Inflammatory macrophage (primary cell): ENCODE results near the gene PACRG.

Experiments used
- DNase-seq, 2 donors: peaks; one replicate each; pipeline ENCODE4 v3.0.0-alpha.2; 2020 to 2022

The PACRG gene

DNA sequence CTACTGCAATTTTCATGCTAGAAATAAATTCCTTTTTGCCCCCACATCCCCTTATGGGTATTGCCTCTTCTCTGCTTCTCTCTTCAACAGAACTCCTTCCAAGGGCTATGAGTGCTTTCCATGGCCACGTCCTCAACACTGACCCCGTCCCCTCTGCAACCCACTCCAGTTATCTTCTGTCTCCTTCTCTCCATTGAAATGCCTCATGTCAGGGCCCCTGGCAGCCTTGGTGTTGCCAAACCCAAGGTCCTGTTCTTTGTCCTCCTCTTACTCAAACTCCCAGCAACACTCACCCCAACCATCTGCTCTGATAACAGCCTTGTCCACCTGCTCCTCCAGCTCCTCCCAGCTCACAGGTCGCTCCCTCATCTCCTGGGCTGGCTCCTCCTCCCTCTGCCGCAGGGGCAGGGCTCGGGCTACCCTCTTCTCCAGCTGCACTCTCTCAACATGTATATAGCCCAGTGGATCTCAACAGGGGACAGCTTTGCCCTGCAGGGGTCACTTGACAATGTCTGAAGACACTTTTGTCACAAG lies 490.7 kb downstream of the PACRG start:
- no peak for DNase-seq

DNA sequence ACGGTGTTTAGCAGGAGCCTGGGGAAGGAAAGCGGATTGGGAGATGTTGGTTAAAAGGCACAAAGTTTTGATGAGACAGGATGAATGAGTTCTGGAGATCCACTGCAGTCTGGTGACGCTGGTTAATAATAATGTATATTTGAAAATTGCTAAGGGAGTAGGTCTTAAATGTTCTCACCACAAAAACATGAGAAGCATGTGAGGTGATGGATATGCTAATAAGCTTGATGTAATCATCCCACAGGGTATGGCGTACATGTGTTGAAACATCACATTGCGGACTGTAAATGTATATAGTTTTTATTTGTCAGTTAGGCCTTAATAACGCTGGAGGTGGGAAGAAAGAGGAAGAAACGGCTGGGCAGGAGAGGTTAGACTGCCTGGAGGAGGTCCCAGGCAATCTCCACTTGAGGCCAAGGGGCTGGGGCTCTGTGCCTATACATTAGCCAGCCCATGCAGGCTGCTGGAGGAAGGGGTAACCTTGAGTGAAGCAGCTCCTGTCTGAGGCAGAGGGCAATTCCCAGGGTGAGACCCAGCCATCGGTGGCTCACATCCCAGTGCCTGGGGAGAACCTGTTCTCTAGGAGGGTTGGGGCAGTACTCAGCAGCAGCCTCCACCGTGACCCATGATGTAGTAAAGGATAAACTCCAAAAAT lies 498.5 kb downstream of the PACRG start:
- no peak for DNase-seq

DNA sequence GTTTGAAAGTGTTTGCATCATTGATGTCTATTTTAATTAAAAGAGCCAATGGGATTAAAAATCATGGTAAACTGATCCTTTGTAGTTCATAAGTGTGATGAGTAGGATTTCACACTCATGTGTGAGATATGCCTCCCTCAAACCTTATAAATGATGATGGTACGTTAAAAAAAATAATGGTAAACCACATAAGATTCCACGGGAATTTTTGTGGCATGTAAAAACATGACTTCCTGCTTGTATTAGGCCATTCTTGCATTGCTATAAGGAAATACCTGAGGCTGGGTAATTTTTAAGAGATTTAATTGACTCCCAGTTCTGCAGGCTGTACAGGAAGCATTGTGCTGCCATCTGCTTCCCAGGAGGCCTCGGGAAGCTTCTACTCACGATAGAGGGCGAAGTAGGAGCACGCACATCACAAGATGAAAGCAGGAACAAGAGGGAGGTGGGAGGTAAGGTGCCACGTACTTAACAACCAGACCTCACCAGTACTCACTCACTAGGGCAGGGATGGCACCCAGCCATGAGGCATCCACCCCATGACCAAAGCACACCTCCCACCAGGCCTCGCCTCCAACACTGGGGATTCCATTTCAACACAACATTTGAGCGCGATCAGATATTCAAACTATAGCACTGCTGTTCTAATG lies 499.2 kb downstream of the PACRG start:
- no peak for DNase-seq

DNA sequence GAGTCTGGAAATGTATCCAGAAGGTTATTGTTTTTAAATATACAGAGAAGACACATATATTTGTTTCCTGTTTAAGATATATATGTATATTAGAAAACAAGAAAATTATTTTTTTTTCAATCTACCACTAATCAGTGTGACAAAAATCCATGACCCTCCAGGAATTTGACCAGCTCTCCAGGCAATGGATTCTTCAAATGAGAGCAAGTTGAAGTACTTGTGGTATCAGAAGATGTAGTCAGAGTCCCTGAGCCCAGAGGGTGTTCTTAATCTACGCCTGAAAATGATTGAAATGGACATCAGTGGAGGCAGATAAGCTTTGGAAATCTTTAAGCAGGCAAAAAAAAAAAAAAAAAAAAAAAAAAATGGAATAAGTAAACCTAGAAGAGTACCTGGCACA lies 500.3 kb downstream of the PACRG start:
- no peak for DNase-seq

GRCh38 chr6:163229050-163229449 lies 501.3 kb downstream of the PACRG start:
- no peak for DNase-seq

GRCh38 chr6:163230901-163231300 lies 503.1 kb downstream of the PACRG start:
- no peak for DNase-seq

GRCh38 chr6:163231356-163232014 lies 503.7 kb downstream of the PACRG start:
- no peak for DNase-seq

DNA sequence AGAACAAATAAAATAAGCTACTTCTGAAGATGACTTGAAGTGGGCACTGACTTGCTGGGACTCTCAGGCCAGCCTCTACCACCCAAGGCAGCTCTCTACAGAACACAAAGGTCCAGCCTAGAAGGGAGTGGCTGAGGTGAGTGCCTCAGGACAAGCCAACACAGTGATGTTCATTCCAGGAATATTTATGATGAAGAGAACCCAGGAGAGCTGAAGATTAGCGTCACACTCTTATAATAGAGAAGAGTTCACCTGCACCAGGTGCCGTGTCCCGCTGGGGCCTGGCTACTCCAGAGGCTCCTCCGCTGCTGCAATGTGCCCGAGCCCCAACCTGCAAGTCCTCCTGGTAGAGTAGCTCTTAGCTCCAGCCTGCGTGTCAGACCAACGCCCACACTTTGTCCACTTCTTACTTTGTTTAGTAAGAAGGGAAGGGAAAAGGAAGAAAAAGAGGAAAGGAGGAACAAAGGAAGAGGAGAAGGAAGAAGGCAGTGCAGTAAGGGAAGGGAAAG lies 504.3 kb downstream of the PACRG start:
- DNase-seq, result no peak

- no peak for DNase-seq
Observed at GRCh38 chr6:163232649-163233048, 504.9 kb downstream of the PACRG start.

DNA sequence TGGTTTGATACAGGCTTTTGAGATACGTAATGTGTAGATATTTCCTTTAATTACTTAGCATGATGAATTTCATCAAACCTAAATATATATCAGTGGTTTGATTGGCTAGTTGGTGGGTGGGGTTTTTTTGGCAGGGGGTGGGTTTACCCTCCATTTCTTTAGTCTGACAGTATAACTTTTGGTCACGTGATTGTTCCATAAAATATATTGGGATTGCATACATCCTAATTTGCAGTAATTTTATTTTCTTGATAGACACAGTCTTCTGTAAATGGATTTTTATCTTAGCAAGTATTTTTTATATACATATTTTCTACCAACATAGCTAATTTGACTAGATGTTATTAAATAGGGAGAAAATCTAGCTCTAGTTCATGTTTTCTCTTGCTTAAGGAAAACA lies 509.3 kb downstream of the PACRG start:
- DNase-seq, result no peak

DNA sequence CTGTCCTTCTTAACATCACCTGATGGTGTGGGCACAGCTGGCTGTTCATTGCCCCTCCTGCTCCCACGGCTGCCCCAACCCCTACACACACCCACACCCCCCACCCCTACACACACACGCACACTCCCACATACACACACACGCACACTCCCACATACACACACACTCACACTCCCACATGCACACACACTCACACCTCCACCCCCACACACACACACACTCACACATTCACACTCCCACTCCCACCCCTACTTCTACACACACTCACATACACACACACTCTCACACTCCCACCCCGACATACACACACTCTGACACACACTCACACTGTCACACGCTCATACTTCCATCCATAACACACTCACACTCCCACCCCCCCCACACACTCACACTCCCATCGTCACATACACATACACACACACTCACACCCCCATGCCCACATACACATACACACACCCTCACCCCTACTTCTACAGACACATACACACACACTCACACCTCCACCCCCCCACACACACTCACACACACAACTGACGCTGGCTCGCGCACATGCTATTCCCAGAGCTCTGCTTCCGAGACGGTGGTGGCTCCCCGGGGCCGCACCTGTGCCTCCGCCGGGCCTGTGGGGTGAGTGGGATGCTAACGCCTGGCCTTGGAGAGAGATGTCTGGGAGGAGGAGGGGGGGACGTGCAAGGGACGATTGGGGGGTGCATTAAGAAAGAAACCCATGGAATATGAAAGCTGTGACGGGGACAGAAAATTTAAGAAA lies 512.0 kb downstream of the PACRG start:
- no peak for DNase-seq

- no peak for DNase-seq
Observed at GRCh38 chr6:163240556-163240955, 512.8 kb downstream of the PACRG start.

- no peak for DNase-seq
Observed at GRCh38 chr6:163241683-163242082, 513.9 kb downstream of the PACRG start.

GRCh38 chr6:163243083-163243482 lies 515.3 kb downstream of the PACRG start:
- DNase-seq, result no peak

DNA sequence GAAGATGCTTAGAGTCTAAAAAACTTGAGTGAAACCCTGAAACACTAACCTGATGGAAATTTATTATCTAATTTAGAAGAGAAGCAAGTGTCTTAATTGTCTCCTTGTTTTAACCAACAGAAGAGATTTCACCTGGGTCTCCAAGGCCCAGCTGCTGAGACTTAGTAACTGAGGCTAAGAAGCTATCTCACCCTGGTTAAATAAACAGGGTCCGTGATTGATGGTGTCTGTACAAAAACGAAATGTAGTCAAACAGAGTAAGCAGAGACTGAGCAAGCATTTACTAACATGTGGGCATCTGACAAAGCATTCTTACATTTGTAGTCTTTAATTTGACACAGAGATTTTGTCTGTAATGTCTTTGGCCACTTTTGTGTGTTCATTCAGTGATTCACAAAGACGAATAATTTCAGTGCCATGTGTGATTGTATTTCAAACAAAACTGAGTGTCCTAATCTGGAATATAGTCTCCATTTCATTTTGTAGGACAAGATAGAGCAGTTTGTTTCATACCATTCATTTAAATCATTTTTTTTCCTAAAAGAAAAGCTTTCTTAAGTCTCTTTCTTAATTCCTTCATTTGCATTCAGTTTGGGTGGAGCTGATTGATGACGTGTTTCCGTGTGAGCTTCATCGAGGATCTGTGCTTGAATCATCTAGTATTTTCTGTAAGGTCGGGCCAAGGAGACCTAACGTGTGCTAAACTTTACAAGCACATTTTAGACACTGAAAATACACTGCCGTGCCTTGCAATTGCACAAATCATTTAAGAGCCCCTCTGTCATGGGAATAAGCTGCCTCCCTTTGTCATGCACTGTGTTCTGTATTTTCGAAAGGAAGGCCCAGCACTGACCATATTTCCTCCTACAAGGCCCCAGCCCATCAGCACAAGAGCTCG lies 516.2 kb downstream of the PACRG start:
- DNase-seq, result no peak

DNA sequence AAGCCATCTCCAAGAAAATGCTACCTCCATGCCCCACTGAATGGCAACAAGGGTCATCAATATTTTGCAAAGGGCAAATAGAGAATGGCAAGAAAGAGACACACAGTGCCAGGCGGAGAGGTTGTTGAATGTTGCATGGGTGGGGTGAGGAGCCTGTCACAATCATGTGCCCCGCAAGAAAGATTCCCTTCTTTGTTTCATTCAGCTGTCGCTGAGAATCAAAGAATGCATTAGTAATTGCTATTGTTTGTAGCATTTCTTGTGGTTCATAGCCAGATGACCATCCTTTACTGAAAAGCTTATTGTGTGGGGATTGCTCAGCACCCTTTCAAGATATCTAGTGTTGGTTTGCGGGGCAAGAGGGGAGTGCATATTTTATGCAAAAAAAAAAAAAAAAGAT lies 520.3 kb downstream of the PACRG start:
- DNase-seq, result no peak

GRCh38 chr6:163249651-163250101 lies 521.9 kb downstream of the PACRG start:
- DNase-seq, result peak; percentile 5 to 38

- peak; percentile 75 to 86 for DNase-seq
Observed at GRCh38 chr6:163250116-163250515, 522.3 kb downstream of the PACRG start.

DNA sequence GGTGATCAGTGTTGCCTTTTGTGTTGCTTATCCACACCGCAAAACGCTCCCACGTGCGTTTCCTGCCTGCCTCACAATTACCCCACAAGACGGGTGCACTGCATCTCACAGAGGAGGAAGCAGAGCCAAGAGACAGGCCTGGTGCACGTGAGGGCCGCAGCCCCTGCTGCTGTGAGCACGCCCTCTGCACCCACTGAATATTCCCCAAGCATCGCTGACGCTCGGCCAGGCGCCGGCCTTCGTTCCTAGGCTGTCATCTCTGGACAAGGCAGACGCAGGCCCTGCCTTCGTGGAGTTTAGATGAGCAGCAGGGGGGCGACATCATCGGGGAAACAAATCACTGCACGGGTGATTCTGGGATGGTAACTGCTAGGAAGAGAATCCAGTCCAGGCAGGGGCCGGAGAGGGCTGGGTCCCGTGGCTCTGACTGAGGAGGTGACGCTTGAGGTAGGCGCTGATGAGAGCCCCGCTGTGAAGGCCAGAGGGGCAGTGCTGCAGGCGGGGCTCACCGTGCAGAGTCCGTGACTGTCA lies 524.4 kb downstream of the PACRG start:
- DNase-seq, result peak in 1 of 2 donors; percentile 41

DNA sequence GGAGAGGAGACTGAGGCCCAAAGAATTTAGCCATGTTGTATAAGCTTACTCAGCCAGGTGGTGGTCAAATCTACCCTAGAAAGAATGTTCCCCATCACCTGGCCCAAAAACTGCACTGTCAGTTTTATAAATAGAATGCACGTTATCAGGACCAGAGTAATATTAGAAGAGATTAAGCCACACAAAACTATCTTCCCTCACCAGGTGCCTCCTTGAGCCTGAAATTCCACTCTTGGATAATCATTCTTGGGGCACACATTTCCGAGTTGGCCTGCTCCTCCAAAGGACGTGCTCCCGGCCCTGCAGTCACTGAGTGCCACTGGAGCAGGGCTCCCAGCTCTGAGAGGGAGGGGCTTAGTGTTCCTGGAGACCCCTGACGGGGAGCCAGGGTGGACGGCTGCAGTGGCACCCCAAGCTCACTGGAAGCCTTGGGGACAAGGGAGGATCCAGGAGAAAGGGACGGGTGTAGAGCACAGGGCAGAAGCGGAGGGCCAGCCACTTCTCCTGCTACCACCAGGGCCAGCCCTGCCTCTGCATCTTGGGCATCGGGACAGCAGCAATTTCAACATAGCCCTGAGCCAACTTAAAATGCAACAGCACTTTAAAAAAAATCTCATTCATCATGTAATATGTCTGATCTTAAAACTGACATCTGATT lies 525.9 kb downstream of the PACRG start:
- no peak for DNase-seq

DNA sequence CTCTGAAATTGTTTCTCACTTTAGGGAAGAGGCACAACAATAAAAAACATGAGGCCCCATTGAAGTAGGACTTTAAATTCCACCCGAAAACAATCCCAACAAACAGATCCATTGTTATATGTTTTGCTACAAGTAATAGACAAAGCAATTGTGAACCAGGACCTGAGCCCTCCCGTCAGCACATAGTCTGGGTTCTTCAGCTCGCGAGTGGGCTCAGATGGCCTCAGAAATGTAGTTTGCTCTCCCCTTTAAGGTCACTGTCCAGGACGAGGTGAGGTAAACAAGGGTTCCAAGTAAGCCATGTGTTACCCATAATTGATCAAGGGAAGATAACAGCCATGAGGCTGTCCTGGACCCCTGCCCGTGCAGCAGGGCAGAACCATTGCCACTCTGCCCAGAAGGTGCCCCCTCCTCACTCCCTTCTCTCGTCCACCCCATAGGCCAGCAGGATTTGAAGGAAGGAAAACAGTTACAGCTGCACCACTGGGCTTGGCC lies 526.6 kb downstream of the PACRG start:
- DNase-seq, result no peak
